ENCODE measurements around the gene TMPRSS12. TPM values are rescaled to one million over a fixed set of nuclear protein-coding genes. Genes with fewer than 3 reads are reported as not detected.

Gene TMPRSS12
- total and polyA plus RNA-seq, 9 of the 15 experiments (the other 6 are each of a cell fraction or from before 2014, with no cell fraction given), result 0.04 TPM; not detected in 8

- no peak for TF ChIP-seq ZNF398 (CRISPR knock-in tag; IDR thresholded peaks at IDR 0.05)
- TF ChIP-seq HDAC3 (IDR thresholded peaks at IDR 0.05; ENCODE audit: borderline replicate concordance, partially characterized antibody), result no peak
- TF ChIP-seq RERE (CRISPR knock-in tag; IDR thresholded peaks at IDR 0.05; ENCODE audit: borderline replicate concordance), result no peak
- peak; percentile 55; the same call in 1 of the 2 replicates for TF ChIP-seq ATF7 (IDR thresholded peaks at IDR 0.05)
- no peak for TF ChIP-seq ATF2 (CRISPR knock-in tag; IDR thresholded peaks at IDR 0.05)
- TF ChIP-seq MYNN (IDR thresholded peaks at IDR 0.05), result no peak
- TF ChIP-seq MYNN (CRISPR knock-in tag; IDR thresholded peaks at IDR 0.05), result no peak
- TF ChIP-seq GTF2B (IDR thresholded peaks at IDR 0.05; ENCODE audit: extremely low read depth, insufficient read length), result no peak
Observed at GRCh38 chr12:50933459-50934124, 90.9 kb downstream of the TMPRSS12 start (continued).
